Loucy (cell line): ENCODE data around the gene FMNL2.

Experiments
- H2AFZ ChIP-seq: fragments of 200-600 bp; sonication (generic); 2 replicates; pipeline ENCODE4 v1.6.0; 2016; ENCODE audit warnings: antibody characterized with exemption, mild to moderate bottlenecking, low read length, moderate library complexity
- H3F3A ChIP-seq: fragments of 200-600 bp; 2 replicates; pipeline ENCODE4 v1.6.0; 2016; ENCODE audit warnings: antibody characterized with exemption, low read depth, mild to moderate bottlenecking
- H3K27me3 ChIP-seq: fragments of 200-600 bp; sonication (generic); 2 replicates; pipeline ENCODE4 v1.6.1; 2014; ENCODE audit warnings: low read length, mild to moderate bottlenecking; ENCODE audit not compliant: insufficient read depth, poor library complexity, severe bottlenecking
- H3K36me3 ChIP-seq: fragments of 200-600 bp; sonication (generic); 2 replicates; pipeline ENCODE4 v1.6.1; 2016; ENCODE audit warnings: low read length; ENCODE audit not compliant: insufficient read depth
- H3K4me1 ChIP-seq: fragments of 200-600 bp; sonication (generic); 2 replicates; pipeline ENCODE4 v1.5.1; 2014; ENCODE audit warnings: low read length, mild to moderate bottlenecking; ENCODE audit not compliant: insufficient read depth, poor library complexity, severe bottlenecking
- H3K4me2 ChIP-seq: fragments of 200-600 bp; sonication (generic); 2 replicates; pipeline ENCODE4 v1.6.0; 2014; ENCODE audit warnings: antibody characterized with exemption, low read length, low read depth, mild to moderate bottlenecking; ENCODE audit not compliant: poor library complexity, severe bottlenecking
- H3K4me3 ChIP-seq: fragments of 200-600 bp; sonication (generic); 2 replicates; pipeline ENCODE4 v1.5.1; 2014; ENCODE audit warnings: low read length, mild to moderate bottlenecking, mixed read lengths; ENCODE audit not compliant: poor library complexity, severe bottlenecking
- H3K79me2 ChIP-seq: fragments of 200-600 bp; sonication (generic); 2 replicates; pipeline ENCODE4 v1.6.1; 2014; ENCODE audit warnings: low read length; ENCODE audit not compliant: insufficient read depth
- H3K9ac ChIP-seq: fragments of 200-600 bp; sonication (generic); 2 replicates; pipeline ENCODE4 v1.6.0; 2014; ENCODE audit warnings: mild to moderate bottlenecking, low read depth, low read length, moderate library complexity; ENCODE audit not compliant: poor library complexity, severe bottlenecking
- H3K9me2 ChIP-seq: fragments of 200-600 bp; sonication (generic); replicated peaks from 2 replicates; pipeline ENCODE4 v1.6.1; 2016; ENCODE audit warnings: low read depth, low read length, mixed read lengths
- H3K9me3 ChIP-seq: fragments of 200-600 bp; sonication (generic); 2 replicates; pipeline ENCODE4 v1.6.1; 2014; ENCODE audit warnings: mild to moderate bottlenecking, antibody characterized with exemption, low read length, low read depth; ENCODE audit not compliant: insufficient read depth
- H4K20me1 ChIP-seq: fragments of 200-600 bp; sonication (generic); 2 replicates; pipeline ENCODE4 v1.6.0; 2014; ENCODE audit warnings: antibody characterized with exemption, low read length, mild to moderate bottlenecking; ENCODE audit not compliant: insufficient read depth, poor library complexity, severe bottlenecking
- CTCF ChIP-seq: fragments of 200-600 bp; sonication (generic); conservative IDR thresholded peaks from 2 replicates; pipeline ENCODE4 v1.5.1; 2014; ENCODE audit warnings: mild to moderate bottlenecking, antibody characterized with exemption, low read length
- EZH2phosphoT487 ChIP-seq: fragments of 200-600 bp; IDR thresholded peaks from 2 replicates; pipeline ENCODE4 v1.6.1; 2018; ENCODE audit warnings: antibody characterized with exemption, mild to moderate bottlenecking, moderate library complexity, borderline replicate concordance

FMNL2 gene

DNA sequence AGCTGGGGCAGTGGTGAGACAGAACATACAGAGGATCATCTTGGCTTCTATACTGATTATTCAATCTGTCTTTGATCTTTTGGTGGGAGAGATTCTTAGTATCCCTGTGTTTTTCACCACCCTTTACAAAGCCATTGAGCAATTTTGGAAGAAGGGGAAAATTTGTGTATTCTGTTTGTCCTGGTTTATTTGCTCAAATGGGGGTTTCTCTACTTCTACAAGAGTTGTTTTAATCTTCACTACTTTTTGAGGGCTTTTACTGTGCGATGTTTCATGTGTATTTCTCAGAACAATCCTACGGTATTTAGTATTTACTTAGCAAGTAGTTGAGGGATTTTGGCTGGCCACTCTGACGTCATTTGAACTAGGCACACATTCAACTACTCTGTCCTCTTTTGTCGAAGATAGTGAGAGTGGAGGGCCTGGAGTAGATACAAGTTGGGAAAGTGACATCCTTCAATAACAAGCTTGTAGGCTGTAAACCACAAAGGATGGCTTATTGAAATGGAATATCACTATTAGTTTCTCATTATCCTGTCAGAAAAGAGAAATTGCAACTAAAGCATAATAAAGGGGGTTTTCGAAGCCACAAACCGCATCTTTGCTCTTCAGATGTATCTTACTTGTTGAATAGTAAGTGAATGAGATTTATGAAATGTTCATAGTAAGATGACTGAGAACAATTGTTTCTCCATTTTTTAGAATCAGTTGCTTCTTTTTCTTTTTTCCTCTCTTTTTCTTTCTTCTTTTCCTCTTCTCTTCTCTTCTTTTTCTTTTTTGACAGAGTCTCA, 24.8 kb downstream of the FMNL2 start:
- H3K4me1 ChIP-seq, result no peaks in the 10 kb centered on the region
- H3F3A ChIP-seq, result no peaks in the 10 kb centered on the region
- no peaks in the 10 kb centered on the region for H3K27me3 ChIP-seq
- no peak overlapping the region for H3K4me3 ChIP-seq
- H3K9me3 ChIP-seq, result no peaks in the 10 kb centered on the region
- H3K9me2 ChIP-seq, result no peaks in the 10 kb centered on the region
- H3K9ac ChIP-seq, result no peak overlapping the region
- no peak overlapping the region for H2AFZ ChIP-seq
- TF ChIP-seq EZH2phosphoT487 (no peak), CTCF (no peak)
- no peaks in the 10 kb centered on the region for H3K36me3 ChIP-seq
- H3K79me2 ChIP-seq, result no peaks in the 10 kb centered on the region
- H4K20me1 ChIP-seq, result no peaks in the 10 kb centered on the region
- H3K4me2 ChIP-seq, result no peak overlapping the region

DNA sequence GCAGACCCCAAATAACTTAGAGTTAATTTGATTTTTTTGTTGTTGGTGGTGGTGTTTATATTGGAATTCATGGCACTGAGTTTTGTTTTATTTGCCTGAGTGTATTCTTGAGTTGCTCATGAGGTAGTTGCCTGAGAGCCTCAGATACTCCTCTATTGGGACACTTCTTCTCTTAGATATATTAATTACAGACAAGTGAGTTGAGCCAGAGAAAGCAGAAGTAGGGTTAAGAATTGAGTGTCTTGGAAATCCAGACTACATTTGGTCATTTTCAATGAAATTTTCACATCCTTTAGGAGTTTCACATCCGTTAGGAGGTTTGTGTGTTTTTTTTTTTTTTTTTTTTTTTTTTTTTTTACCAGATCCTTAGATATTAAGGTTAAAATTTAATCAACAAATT, 29.0 kb downstream of the FMNL2 start:
- H3K4me1 ChIP-seq, result no peaks in the 10 kb centered on the region
- no peaks in the 10 kb centered on the region for H3K79me2 ChIP-seq
- H3K36me3 ChIP-seq, result no peaks in the 10 kb centered on the region
- H3K4me2 ChIP-seq, result no peak overlapping the region
- H3K27me3 ChIP-seq, result no peaks in the 10 kb centered on the region
- no peak for TF ChIP-seq EZH2phosphoT487
- TF ChIP-seq CTCF, result no peak
- no peak overlapping the region for H2AFZ ChIP-seq
- no peaks in the 10 kb centered on the region for H4K20me1 ChIP-seq
- H3K4me3 ChIP-seq, result no peak overlapping the region
- no peak overlapping the region for H3K9ac ChIP-seq
- H3K9me2 ChIP-seq, result no peaks in the 10 kb centered on the region
- no peaks in the 10 kb centered on the region for H3F3A ChIP-seq
- H3K9me3 ChIP-seq, result no peaks in the 10 kb centered on the region

DNA sequence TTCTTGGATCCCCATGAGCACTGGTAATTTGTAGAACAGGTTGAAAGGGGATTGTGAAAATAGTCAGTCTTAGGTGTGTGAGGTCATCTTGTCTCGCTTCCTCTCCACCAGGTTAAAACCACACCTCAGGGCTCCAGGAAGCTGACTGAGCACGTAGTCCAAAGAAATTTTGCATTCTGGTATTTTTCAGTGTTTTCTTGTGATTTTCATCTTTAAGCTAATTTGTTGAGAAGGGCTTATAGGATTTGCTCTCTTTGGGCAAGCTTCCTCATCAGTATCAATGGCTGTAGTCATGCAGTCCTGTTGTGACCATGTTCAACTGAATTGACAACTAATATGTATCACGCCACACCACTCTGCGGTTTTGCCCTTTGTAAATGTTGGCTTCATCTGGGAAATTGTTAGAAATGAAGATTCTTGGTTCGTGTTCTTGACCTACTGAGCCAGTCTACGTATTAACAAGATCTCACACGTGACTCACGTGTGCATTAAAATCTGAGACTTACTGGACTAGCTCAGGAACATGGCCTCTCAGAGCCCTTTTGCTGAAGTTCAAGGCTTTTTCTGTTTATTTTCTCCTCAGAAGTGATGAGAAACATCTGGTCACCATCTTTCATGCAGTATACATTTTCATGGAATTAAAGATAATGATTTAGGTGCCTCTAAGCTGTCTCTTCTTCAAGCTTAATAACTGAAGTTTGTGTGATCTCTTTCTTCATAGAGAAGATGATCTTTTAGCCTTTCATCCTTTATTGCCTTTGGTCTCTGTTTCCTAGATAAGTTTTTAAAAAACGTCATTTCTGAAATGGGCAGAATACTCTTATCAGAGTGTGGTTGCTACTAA, 32.8 kb downstream of the FMNL2 start:
- Histone ChIP-seq H3K4me1 (no peaks in the 10 kb centered on the region), H3K4me2 (no peak overlapping the region)

More for the DNA sequence above, 32.8 kb downstream of the FMNL2 start:
- no peaks in the 10 kb centered on the region for H3F3A ChIP-seq
- no peaks in the 10 kb centered on the region for H3K9me3 ChIP-seq
- no peaks in the 10 kb centered on the region for H3K27me3 ChIP-seq
- no peaks in the 10 kb centered on the region for H4K20me1 ChIP-seq
- no peak for TF ChIP-seq EZH2phosphoT487
- no peaks in the 10 kb centered on the region for H3K79me2 ChIP-seq
- H3K9me2 ChIP-seq, result no peaks in the 10 kb centered on the region
- no peaks in the 10 kb centered on the region for H3K36me3 ChIP-seq
- H2AFZ ChIP-seq, result no peak overlapping the region; the same call in 1 of the 2 replicates
- no peak overlapping the region for H3K4me3 ChIP-seq
- no peak overlapping the region for H3K9ac ChIP-seq
